GM12878 (cell line): ENCODE measurements around the gene SMIM35. TPM values are rescaled to one million over a fixed set of nuclear protein-coding genes. Genes with fewer than 3 reads are reported as not detected.

Source experiments
- ATAC-seq: fragments of 200-7000 bp; cut with Tn5 transposase; 3 replicates; pipeline ENCODE4 v1.9.1; 2020; ENCODE audit warnings: mild to moderate bottlenecking, moderate library complexity
- BruUV-seq: library from RNA; stranded (reverse); fragments of 400-500 nt; replicated peaks from 2 replicates; lab custom pipeline; 2021; lab: Mats Ljungman, UMichigan
- CTCF ChIA-PET: fragments of 300-600 bp; sonication (Branson Sonifier 250); formaldehyde crosslinking; extraction: SDS; loops from one replicate; lab custom pipeline; 2021; ENCODE audit warnings: inconsistent platforms; lab: Yijun Ruan, JAX
- POLR2A ChIA-PET: fragments of 350-600 bp; formaldehyde crosslinking; extraction: SDS; loops from one replicate; lab custom pipeline; 2021; ENCODE audit warnings: inconsistent platforms; lab: Charles Lee
- RAD21 ChIA-PET: fragments of 300-600 bp; sonication (Branson Sonifier 250); formaldehyde crosslinking; loops from one replicate; lab custom pipeline; 2023; ENCODE audit warnings: antibody characterized with exemption; ENCODE audit not compliant: unreplicated experiment; lab: Charles Lee
- SMC1A ChIA-PET: fragments of 300-600 bp; sonication (Branson Sonifier 250); formaldehyde crosslinking; loops from one replicate; lab custom pipeline; 2023; ENCODE audit not compliant: unreplicated experiment, uncharacterized antibody; lab: Charles Lee
- DNase-seq: peaks from one replicate; pipeline ENCODE4 v3.0.0-alpha.2; 2011; ENCODE audit warnings: low read depth, low spot score
- FAIRE-seq: peaks from 3 replicates; lab custom pipeline; 2011; peaks lifted over from hg19 to GRCh38; lab: Jason Lieb, UNC
- H2AFZ ChIP-seq: 2 replicates; pipeline ENCODE4 v1.6.0; 2011; ENCODE audit warnings: low read depth, low read length, control low read depth; ENCODE audit not compliant: control insufficient read depth
- H3K27ac ChIP-seq: 2 replicates; pipeline ENCODE4 v1.5.1; 2011; ENCODE audit warnings: control low read depth; ENCODE audit not compliant: control insufficient read depth, insufficient read depth
- H3K27me3 ChIP-seq, 2 experiments: replicated peaks in 1 of 2; 2 replicates each; pipeline versions ENCODE4 v1.6.0 to v1.6.1; 2011; ENCODE audit warnings: low read length in 1 of 2; ENCODE audit not compliant: control insufficient read depth in 2 of 2, insufficient read depth in 2 of 2
- H3K36me3 ChIP-seq, 2 experiments: 2 replicates each; pipeline ENCODE4 v1.5.1; 2011; ENCODE audit warnings: low read length in 1 of 2; ENCODE audit not compliant: control insufficient read depth in 2 of 2, insufficient read depth in 2 of 2
- H3K4me1 ChIP-seq: 2 replicates; pipeline ENCODE4 v1.6.1; 2011; ENCODE audit warnings: mild to moderate bottlenecking, low read length, moderate library complexity, mixed read lengths; ENCODE audit not compliant: control insufficient read depth, insufficient read depth
- H3K4me2 ChIP-seq: 2 replicates; pipeline ENCODE4 v1.6.0; 2011; ENCODE audit warnings: control low read depth; ENCODE audit not compliant: control insufficient read depth, insufficient read depth
- H3K4me3 ChIP-seq: fragments of 200-600 bp; sonication (generic); 2 replicates; pipeline ENCODE4 v1.5.1; 2016
- H3K79me2 ChIP-seq: 2 replicates; pipeline ENCODE4 v1.6.0; 2011; ENCODE audit warnings: low read length; ENCODE audit not compliant: control insufficient read depth, insufficient read depth
- H3K9ac ChIP-seq: 2 replicates; pipeline ENCODE4 v1.8.0; 2011; ENCODE audit warnings: low read length, control low read depth, mixed read lengths; ENCODE audit not compliant: control insufficient read depth, insufficient read depth
- H3K9me3 ChIP-seq: replicated peaks from 3 replicates; pipeline ENCODE4 v1.5.1; 2011; ENCODE audit warnings: mild to moderate bottlenecking, low read length; ENCODE audit not compliant: control insufficient read depth, insufficient read depth
- H4K20me1 ChIP-seq: 2 replicates; pipeline ENCODE4 v1.6.0; 2011; ENCODE audit not compliant: control insufficient read depth, insufficient read depth
- BHLHE40 ChIP-seq, 2 experiments: fragments of 450-650 bp in 1 of 2; IDR thresholded peaks; 2 replicates each; pipeline ENCODE4 v1.6.1; 2011 to 2017; ENCODE audit warnings: low read depth in 2 of 2, borderline replicate concordance in 1 of 2, improper control_type of control experiment in 1 of 2, low read length in 1 of 2, mild to moderate bottlenecking in 1 of 2
- CEBPB ChIP-seq, 2 experiments: fragments of 150-350 bp in 1 of 2; IDR thresholded peaks; 2 replicates each; pipeline ENCODE4 v1.6.1; 2012 to 2014; ENCODE audit warnings: low read depth in 2 of 2, low read length in 2 of 2, borderline replicate concordance in 1 of 2, inconsistent platforms in 1 of 2
- CHD1 ChIP-seq: IDR thresholded peaks from 2 replicates; pipeline ENCODE4 v1.6.1; 2012; ENCODE audit warnings: low read depth, low read length, improper control_type of control experiment
- EED ChIP-seq: sonication (generic); IDR thresholded peaks from 2 replicates; pipeline ENCODE4 v1.6.1; 2016; ENCODE audit warnings: antibody characterized with exemption, low read depth
- IKZF1 ChIP-seq: fragments of 450-650 bp; conservative IDR thresholded peaks from 2 replicates; pipeline ENCODE4 v1.6.1; 2017; ENCODE audit warnings: antibody characterized with exemption, mild to moderate bottlenecking
- IRF4 ChIP-seq: IDR thresholded peaks from 2 replicates; pipeline ENCODE4 v1.6.1; 2011; ENCODE audit warnings: low read depth, low read length
- MEF2B ChIP-seq: fragments of 450-650 bp; IDR thresholded peaks from 2 replicates; pipeline ENCODE4 v1.6.1; 2018; ENCODE audit warnings: mild to moderate bottlenecking, moderate library complexity; ENCODE audit not compliant: partially characterized antibody, poor library complexity, severe bottlenecking
- NFXL1 ChIP-seq: fragments of 450-650 bp; IDR thresholded peaks from 2 replicates; pipeline ENCODE4 v1.6.1; 2017; ENCODE audit warnings: antibody characterized with exemption, mild to moderate bottlenecking, borderline replicate concordance
- SMARCA5 ChIP-seq: fragments of 450-650 bp; IDR thresholded peaks from 2 replicates; pipeline ENCODE4 v1.6.1; 2017; ENCODE audit warnings: mild to moderate bottlenecking
- ZNF622 ChIP-seq: fragments of 450-650 bp; IDR thresholded peaks from 2 replicates; pipeline ENCODE4 v1.6.1; 2017; ENCODE audit warnings: mild to moderate bottlenecking, inconsistent platforms
- ZSCAN29 ChIP-seq: fragments of 450-650 bp; IDR thresholded peaks from 2 replicates; pipeline ENCODE4 v1.6.1; 2017; ENCODE audit warnings: mild to moderate bottlenecking, moderate library complexity
- WGBS: methylation state at CpG from one replicate; pipeline ENCODE4 v1.1.6; 2016; ENCODE audit warnings: low lambda C conversion rate; ENCODE audit not compliant: insufficient replicate concordance, insufficient coverage; ENCODE audit errors: missing lambda C conversion rate; 5-methylcytosine and 5-hydroxymethylcytosine counted together
- in situ Hi-C: fragments of 300-500 bp; cut with MboI; formaldehyde crosslinking; loops from 9 replicates; pipeline ENCODE4 v1.14.3; 2018; ENCODE audit warnings: mixed read lengths
- intact Hi-C: fragments of 100-400 bp; cut with micrococcal nuclease; formaldehyde crosslinking; loops from one replicate; pipeline ENCODE4 v1.14.2; 2022; ENCODE audit not compliant: unreplicated experiment
- polyA plus RNA-seq, 11 experiments: library from polyadenylated mRNA; depleted of rRNA in 4 of 11; unstranded in 6 of 11; stranded (reverse) in 5 of 11; fragments of >200 nt; fragmentation: Nextera tagmentation in 4 of 11; fragmentation: Illumina TruSeq in 1 of 11; extraction: Ambion mirVana in 4 of 11; extraction: Trizol in 1 of 11; gene quantifications; 1 replicate in 1 of 11; 2 replicates in 10 of 11; pipeline versions ENCODE4 v1.2.1 to v1.2.3, GENCODE V29; 2011 to 2016; ENCODE audit warnings: inconsistent platforms in 2 of 11, missing spikeins in 2 of 11, low read depth in 1 of 11
- total RNA-seq, 4 experiments: library from RNA; depleted of rRNA in 3 of 4; stranded (reverse); fragments of >200 nt in 3 of 4; fragmentation: Illumina TruSeq in 1 of 4; extraction: Trizol in 1 of 4; gene quantifications; 2 replicates each; pipeline versions ENCODE4 v1.2.1 to v1.2.3, GENCODE V29; 2013 to 2021
- TF ChIP-seq, protein P1 (sequence below): fragments of 450-650 bp; IDR thresholded peaks from 2 replicates; pipeline ENCODE4 v1.6.1; 2017; ENCODE audit warnings: mild to moderate bottlenecking, low read depth, inconsistent platforms; ENCODE audit not compliant: poor library complexity, severe bottlenecking

The SMIM35 gene
- total and polyA plus RNA-seq, 10 of the 15 experiments (the other 5 are each of a cell fraction or from before 2014, with no cell fraction given) = 0.02 to 1.1 (median 0.05) TPM; not detected in 5

DNA sequence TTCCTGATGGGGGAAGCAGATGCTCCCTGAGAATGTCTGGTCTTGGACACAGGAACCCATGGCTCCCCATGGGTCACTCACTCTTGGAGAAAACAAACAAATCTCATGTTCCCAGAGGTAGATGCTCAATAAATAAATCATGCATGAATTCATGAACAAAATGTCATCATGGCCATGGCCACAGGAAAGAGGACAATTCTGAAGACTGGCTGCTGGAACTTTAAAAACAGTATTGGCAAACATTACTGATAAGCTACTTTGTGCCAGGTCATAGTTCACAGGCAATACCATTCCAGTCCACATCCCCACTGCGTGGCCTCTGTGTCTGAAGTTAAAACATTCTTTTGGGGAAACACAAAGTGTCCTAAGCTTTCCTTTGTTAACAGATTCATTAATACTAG, 9.2 kb upstream of the SMIM35 start:
- ChIA-PET SMC1A (interaction anchor here (1.4 kb wide), 1 partner anchor 9 kb away, joined by 3 read pairs; no protein-coding TSS in a partner anchor), POLR2A (no interaction called here), RAD21 (no interaction called here), CTCF (interaction anchor here (0.7 to 1.4 kb wide), 4 partner anchors 9 to 273 kb away, joined by 3 to 5 read pairs (median 3); no protein-coding TSS in a partner anchor)
- H3K4me2 ChIP-seq = no peak overlapping the region
- no peaks in the 10 kb centered on the region for H3K36me3 ChIP-seq
- intact Hi-C loops (no loop called here), in situ Hi-C loops (no loop called here)
- TF ChIP-seq SMARCA5 (no peak), IRF4 (no peak), NFXL1 (no peak), ZSCAN29 (no peak), ZNF622 (no peak)
- H4K20me1 ChIP-seq = no peaks in the 10 kb centered on the region
- BruUV-seq = no TSS peak
- no peak overlapping the region for H3K4me3 ChIP-seq
- H3K9me3 ChIP-seq = no peaks in the 10 kb centered on the region; the same call in 2 of the 3 replicates
- 0% methylated on average over 1 of the region's 1 CpG for WGBS
- no peak overlapping the region for H3K9ac ChIP-seq
- no peaks in the 10 kb centered on the region; a peak in 2 of 4 replicates for H3K27me3 ChIP-seq
- no peaks in the 10 kb centered on the region; the same call in 1 of the 2 replicates for H3K4me1 ChIP-seq
- DNase-seq (no peak), FAIRE-seq (no peak), ATAC-seq (no peak)
- H3K27ac ChIP-seq = no peak overlapping the region
- H2AFZ ChIP-seq = no peak overlapping the region
- H3K79me2 ChIP-seq = no peaks in the 10 kb centered on the region

DNA sequence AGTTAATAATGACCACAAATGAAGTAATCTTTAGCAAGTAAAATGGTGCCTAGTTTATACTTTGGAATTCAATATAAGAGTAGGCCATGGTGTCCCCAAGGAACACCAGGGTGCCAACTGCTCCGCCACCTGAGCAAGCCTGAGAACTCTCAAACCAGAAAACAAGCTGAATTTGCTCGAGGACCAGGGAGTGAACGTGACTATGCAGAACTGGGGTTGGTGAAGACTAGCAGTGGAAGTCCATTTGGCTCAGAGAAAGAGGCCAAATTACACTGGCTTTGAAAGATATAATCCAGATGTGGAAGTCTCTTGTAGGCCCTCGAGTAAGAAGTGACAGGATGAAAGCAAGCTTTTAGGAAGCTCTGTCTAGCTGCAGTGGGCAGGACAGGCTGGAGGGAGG, 8.7 kb upstream of the SMIM35 start:
- no peak for DNase-seq
- POLR2A ChIA-PET = no interaction called here
- Histone ChIP-seq H4K20me1 (no peaks in the 10 kb centered on the region), H3K9me3 (no peaks in the 10 kb centered on the region; the same call in 2 of the 3 replicates)
- TF ChIP-seq MEF2B (no peak), CHD1 (no peak), BHLHE40 (IDR thresholded peaks at IDR 0.05; ENCODE audit: borderline replicate concordance in 1 of 2, low read depth in 2 of 2, low read length in 1 of 2) (no peak), CEBPB (IDR thresholded peaks at IDR 0.05; ENCODE audit: borderline replicate concordance in 1 of 2, low read depth in 2 of 2, low read length in 2 of 2) (no peak), EED (no peak), IKZF1 (no peak)
- TF ChIP-seq, protein P1, sequence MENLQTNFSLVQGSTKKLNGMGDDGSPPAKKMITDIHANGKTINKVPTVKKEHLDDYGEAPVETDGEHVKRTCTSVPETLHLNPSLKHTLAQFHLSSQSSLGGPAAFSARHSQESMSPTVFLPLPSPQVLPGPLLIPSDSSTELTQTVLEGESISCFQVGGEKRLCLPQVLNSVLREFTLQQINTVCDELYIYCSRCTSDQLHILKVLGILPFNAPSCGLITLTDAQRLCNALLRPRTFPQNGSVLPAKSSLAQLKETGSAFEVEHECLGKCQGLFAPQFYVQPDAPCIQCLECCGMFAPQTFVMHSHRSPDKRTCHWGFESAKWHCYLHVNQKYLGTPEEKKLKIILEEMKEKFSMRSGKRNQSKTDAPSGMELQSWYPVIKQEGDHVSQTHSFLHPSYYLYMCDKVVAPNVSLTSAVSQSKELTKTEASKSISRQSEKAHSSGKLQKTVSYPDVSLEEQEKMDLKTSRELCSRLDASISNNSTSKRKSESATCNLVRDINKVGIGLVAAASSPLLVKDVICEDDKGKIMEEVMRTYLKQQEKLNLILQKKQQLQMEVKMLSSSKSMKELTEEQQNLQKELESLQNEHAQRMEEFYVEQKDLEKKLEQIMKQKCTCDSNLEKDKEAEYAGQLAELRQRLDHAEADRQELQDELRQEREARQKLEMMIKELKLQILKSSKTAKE = no peak
- TF ChIP-seq, all 136 proteins: peak for 0
- no TSS peak for BruUV-seq
- intact Hi-C loops (no loop called here), in situ Hi-C loops (no loop called here)
- H3K36me3 ChIP-seq = no peaks in the 10 kb centered on the region
- H3K4me2 ChIP-seq = no peak overlapping the region
- H3K9ac ChIP-seq = no peak overlapping the region
- H3K4me3 ChIP-seq = no peak overlapping the region
- ChIA-PET SMC1A (interaction anchor here (1.4 kb wide), 1 partner anchor 8 kb away, joined by 3 read pairs; no protein-coding TSS in a partner anchor), RAD21 (no interaction called here), CTCF (interaction anchor here (0.7 to 1.4 kb wide), 4 partner anchors 9 to 272 kb away, joined by 3 to 5 read pairs (median 3); no protein-coding TSS in a partner anchor)
- WGBS = 0% methylated on average over 4 of the region's 4 CpGs
- no peak overlapping the region for H2AFZ ChIP-seq
- FAIRE-seq (no peak), ATAC-seq (no peak)
- no peak overlapping the region for H3K27ac ChIP-seq
- no peaks in the 10 kb centered on the region; a peak in 2 of 4 replicates for H3K27me3 ChIP-seq
- no peaks in the 10 kb centered on the region; the same call in 1 of the 2 replicates for H3K4me1 ChIP-seq
- no peaks in the 10 kb centered on the region for H3K79me2 ChIP-seq
